Neural cell (in vitro differentiated cells): Measurements from ENCODE around the gene C21orf58. TPM values are rescaled to one million over a fixed set of nuclear protein-coding genes. Genes with fewer than 3 reads are reported as not detected.

Source experiments
- H2AFZ ChIP-seq: fragments of 200-600, 300-800 bp; sonication (generic), shearing (Covaris generic); 2 replicates; pipeline ENCODE4 v1.6.0; 2014; ENCODE audit warnings: low read depth, mild to moderate bottlenecking, antibody characterized with exemption, low read length, moderate library complexity
- H3F3A ChIP-seq: fragments of 200-600 bp; shearing (Covaris generic); 2 replicates; pipeline ENCODE4 v1.6.1; 2016; ENCODE audit warnings: mild to moderate bottlenecking, moderate library complexity, mixed read lengths, antibody characterized with exemption, low read length; ENCODE audit not compliant: insufficient read depth, poor library complexity, severe bottlenecking
- H3K27ac ChIP-seq: fragments of 200-600, 300-800 bp; sonication (generic), shearing (Covaris generic); 2 replicates; pipeline ENCODE4 v1.5.1; 2014; ENCODE audit warnings: mild to moderate bottlenecking, low read length, moderate library complexity
- H3K27me3 ChIP-seq: fragments of 300-800, 200-600 bp; sonication (generic), shearing (Covaris generic); 2 replicates; pipeline ENCODE4 v1.6.0; 2014; ENCODE audit warnings: mild to moderate bottlenecking, low read depth, low read length, moderate library complexity; ENCODE audit not compliant: insufficient read depth
- H3K36me3 ChIP-seq: fragments of 300-800, 200-600 bp; sonication (generic), shearing (Covaris generic); 2 replicates; pipeline ENCODE4 v1.5.1; 2014; ENCODE audit warnings: mild to moderate bottlenecking, antibody characterized with exemption, low read length, moderate library complexity; ENCODE audit not compliant: insufficient read depth
- H3K4me2 ChIP-seq: fragments of 300-800, 200-600 bp; sonication (generic), shearing (Covaris generic); 2 replicates; pipeline ENCODE4 v1.6.0; 2014; ENCODE audit warnings: mild to moderate bottlenecking, low read length
- H3K4me3 ChIP-seq: fragments of 300-800, 200-600 bp; sonication (generic), shearing (Covaris generic); 2 replicates; pipeline ENCODE4 v1.5.1; 2014; ENCODE audit warnings: mild to moderate bottlenecking, low read length, moderate library complexity
- H3K79me2 ChIP-seq: fragments of 200-600 bp; shearing (Covaris generic); replicated peaks from 2 replicates; pipeline ENCODE4 v1.6.0; 2014; ENCODE audit warnings: mild to moderate bottlenecking, low read length, moderate library complexity; ENCODE audit not compliant: insufficient read depth
- H3K9ac ChIP-seq: fragments of 300-800, 200-600 bp; sonication (generic), shearing (Covaris generic); 2 replicates; pipeline ENCODE4 v1.6.1; 2016; ENCODE audit warnings: mild to moderate bottlenecking, low read length, mixed read lengths
- H3K9me2 ChIP-seq: fragments of 200-600 bp; shearing (Covaris generic); 2 replicates; pipeline ENCODE4 v1.6.1; 2016; ENCODE audit warnings: mild to moderate bottlenecking, low read length, mixed read lengths; ENCODE audit not compliant: insufficient read depth
- H3K9me3 ChIP-seq: fragments of 200-600, 300-800 bp; sonication (generic), shearing (Covaris generic); 2 replicates; pipeline ENCODE4 v1.6.1; 2016; ENCODE audit warnings: mild to moderate bottlenecking, mixed run types, low read length, moderate library complexity, mixed read lengths
- H4K20me1 ChIP-seq: fragments of 200-600 bp; shearing (Covaris generic); 2 replicates; pipeline ENCODE4 v1.6.1; 2016; ENCODE audit warnings: mild to moderate bottlenecking, mixed run types; ENCODE audit not compliant: insufficient read depth
- EP300 ChIP-seq: fragments of 450-650 bp; conservative IDR thresholded peaks from 2 replicates; pipeline ENCODE4 v1.6.1; 2014; ENCODE audit warnings: antibody characterized with exemption, mild to moderate bottlenecking, moderate library complexity; ENCODE audit not compliant: poor library complexity, severe bottlenecking
- EZH2 ChIP-seq: fragments of 200-600, 300-800 bp; shearing (Covaris generic), sonication (generic); IDR thresholded peaks from 2 replicates; pipeline ENCODE4 v1.6.1; 2014; ENCODE audit warnings: antibody characterized with exemption, low read length, borderline replicate concordance, mild to moderate bottlenecking; ENCODE audit not compliant: insufficient read depth, poor library complexity, severe bottlenecking
- MXI1 ChIP-seq: fragments of 450-650 bp; conservative IDR thresholded peaks from 2 replicates; pipeline ENCODE4 v1.6.1; 2014; ENCODE audit warnings: antibody characterized with exemption, mild to moderate bottlenecking; ENCODE audit not compliant: poor library complexity, severe bottlenecking
- POLR2AphosphoS5 ChIP-seq: IDR thresholded peaks from 2 replicates; pipeline ENCODE4 v1.6.1; 2012
- RAD21 ChIP-seq: fragments of 450-650 bp; conservative IDR thresholded peaks from 2 replicates; pipeline ENCODE4 v1.6.1; 2014; ENCODE audit warnings: antibody characterized with exemption, mild to moderate bottlenecking, moderate library complexity
- SMC3 ChIP-seq: fragments of 450-650 bp; conservative IDR thresholded peaks from 2 replicates; pipeline ENCODE4 v1.6.1; 2014; ENCODE audit warnings: antibody characterized with exemption, mild to moderate bottlenecking, moderate library complexity; ENCODE audit not compliant: poor library complexity
- TAF1 ChIP-seq: IDR thresholded peaks from 2 replicates; pipeline ENCODE4 v1.6.1; 2012; ENCODE audit warnings: low read depth
- polyA plus RNA-seq: library from polyadenylated mRNA; depleted of rRNA; stranded (reverse); fragments of >200 nt; gene quantifications from 2 replicates; pipeline ENCODE4 v1.2.3, GENCODE V29; 2014
- TF ChIP-seq, protein P1 (sequence below): fragments of 450-650 bp; IDR thresholded peaks from 2 replicates; pipeline ENCODE4 v1.5.1; 2014; ENCODE audit warnings: antibody characterized with exemption, mild to moderate bottlenecking, moderate library complexity; ENCODE audit not compliant: poor library complexity, severe bottlenecking
- TF ChIP-seq, protein P2 (sequence below): IDR thresholded peaks from 2 replicates; pipeline ENCODE4 v1.6.1; 2012; ENCODE audit warnings: borderline replicate concordance

Gene C21orf58
- polyA plus RNA-seq, 1 donor from 2014 or later, result 3.0 TPM

DNA sequence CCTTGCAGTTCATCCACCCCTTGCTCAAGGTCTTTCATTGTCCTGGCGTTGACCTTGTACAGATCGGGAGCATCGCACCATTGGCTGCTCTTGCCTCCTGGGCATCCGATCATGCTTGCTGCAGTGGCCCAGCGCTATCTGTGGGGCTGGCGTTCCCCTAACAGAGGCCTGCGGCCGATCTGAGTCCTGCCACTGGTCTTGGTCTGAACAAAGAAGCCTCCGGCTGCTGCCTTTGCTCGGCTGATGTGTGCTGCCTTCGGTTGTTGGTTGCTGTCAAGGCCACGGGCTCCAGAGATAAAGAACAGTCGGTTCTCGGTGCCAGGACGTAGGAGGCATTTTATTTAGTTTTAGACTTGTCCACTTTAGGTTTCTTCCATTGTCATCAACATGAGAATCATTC, 39.3 kb upstream of the C21orf58 start:
- Histone ChIP-seq H2AFZ (no peak overlapping the region), H3F3A (no peaks in the 10 kb centered on the region), H3K36me3 (no peaks in the 10 kb centered on the region), H3K4me3 (no peak overlapping the region), H3K27me3 (no peaks in the 10 kb centered on the region), H3K4me2 (no peak overlapping the region), H3K27ac (no peak overlapping the region), H3K9ac (no peak overlapping the region), H3K9me2 (no peaks in the 10 kb centered on the region), H3K9me3 (no peaks in the 10 kb centered on the region), H4K20me1 (no peaks in the 10 kb centered on the region), H3K79me2 (no peaks in the 10 kb centered on the region)
- TF ChIP-seq EZH2, result no peak
- TF ChIP-seq POLR2AphosphoS5, result no peak
- TF ChIP-seq MXI1, result no peak
- TF ChIP-seq, protein P1, sequence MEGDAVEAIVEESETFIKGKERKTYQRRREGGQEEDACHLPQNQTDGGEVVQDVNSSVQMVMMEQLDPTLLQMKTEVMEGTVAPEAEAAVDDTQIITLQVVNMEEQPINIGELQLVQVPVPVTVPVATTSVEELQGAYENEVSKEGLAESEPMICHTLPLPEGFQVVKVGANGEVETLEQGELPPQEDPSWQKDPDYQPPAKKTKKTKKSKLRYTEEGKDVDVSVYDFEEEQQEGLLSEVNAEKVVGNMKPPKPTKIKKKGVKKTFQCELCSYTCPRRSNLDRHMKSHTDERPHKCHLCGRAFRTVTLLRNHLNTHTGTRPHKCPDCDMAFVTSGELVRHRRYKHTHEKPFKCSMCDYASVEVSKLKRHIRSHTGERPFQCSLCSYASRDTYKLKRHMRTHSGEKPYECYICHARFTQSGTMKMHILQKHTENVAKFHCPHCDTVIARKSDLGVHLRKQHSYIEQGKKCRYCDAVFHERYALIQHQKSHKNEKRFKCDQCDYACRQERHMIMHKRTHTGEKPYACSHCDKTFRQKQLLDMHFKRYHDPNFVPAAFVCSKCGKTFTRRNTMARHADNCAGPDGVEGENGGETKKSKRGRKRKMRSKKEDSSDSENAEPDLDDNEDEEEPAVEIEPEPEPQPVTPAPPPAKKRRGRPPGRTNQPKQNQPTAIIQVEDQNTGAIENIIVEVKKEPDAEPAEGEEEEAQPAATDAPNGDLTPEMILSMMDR, result no peak
- TF ChIP-seq RAD21, result no peak
- no peak for TF ChIP-seq EP300
- TF ChIP-seq TAF1, result no peak
- TF ChIP-seq, protein P2, sequence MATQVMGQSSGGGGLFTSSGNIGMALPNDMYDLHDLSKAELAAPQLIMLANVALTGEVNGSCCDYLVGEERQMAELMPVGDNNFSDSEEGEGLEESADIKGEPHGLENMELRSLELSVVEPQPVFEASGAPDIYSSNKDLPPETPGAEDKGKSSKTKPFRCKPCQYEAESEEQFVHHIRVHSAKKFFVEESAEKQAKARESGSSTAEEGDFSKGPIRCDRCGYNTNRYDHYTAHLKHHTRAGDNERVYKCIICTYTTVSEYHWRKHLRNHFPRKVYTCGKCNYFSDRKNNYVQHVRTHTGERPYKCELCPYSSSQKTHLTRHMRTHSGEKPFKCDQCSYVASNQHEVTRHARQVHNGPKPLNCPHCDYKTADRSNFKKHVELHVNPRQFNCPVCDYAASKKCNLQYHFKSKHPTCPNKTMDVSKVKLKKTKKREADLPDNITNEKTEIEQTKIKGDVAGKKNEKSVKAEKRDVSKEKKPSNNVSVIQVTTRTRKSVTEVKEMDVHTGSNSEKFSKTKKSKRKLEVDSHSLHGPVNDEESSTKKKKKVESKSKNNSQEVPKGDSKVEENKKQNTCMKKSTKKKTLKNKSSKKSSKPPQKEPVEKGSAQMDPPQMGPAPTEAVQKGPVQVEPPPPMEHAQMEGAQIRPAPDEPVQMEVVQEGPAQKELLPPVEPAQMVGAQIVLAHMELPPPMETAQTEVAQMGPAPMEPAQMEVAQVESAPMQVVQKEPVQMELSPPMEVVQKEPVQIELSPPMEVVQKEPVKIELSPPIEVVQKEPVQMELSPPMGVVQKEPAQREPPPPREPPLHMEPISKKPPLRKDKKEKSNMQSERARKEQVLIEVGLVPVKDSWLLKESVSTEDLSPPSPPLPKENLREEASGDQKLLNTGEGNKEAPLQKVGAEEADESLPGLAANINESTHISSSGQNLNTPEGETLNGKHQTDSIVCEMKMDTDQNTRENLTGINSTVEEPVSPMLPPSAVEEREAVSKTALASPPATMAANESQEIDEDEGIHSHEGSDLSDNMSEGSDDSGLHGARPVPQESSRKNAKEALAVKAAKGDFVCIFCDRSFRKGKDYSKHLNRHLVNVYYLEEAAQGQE, result no peak
- no peak for TF ChIP-seq SMC3

DNA sequence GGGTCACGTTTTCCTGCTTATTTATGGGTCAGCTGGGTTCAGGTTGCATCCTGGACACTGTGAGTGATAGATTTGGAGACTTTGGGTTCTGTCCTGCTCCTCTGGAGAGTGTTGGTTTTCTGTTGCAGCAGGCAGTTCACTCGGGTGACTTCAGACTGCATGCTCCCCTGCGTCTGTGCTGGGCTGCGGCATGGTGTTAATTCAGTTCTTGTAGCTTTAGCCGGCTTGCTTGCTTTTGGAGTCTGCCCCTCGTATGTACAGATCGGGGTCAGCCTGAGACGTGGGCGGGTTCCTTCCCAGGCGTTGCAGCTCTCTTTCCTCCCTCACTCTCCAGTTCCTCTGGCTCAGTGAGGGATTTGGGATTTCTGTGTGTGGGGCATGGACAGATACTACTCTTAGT, 38.3 kb upstream of the C21orf58 start:
- Histone ChIP-seq H4K20me1 (no peaks in the 10 kb centered on the region), H3F3A (no peaks in the 10 kb centered on the region), H3K4me3 (no peak overlapping the region), H3K27me3 (no peaks in the 10 kb centered on the region), H3K9me3 (no peaks in the 10 kb centered on the region), H2AFZ (no peak overlapping the region), H3K9ac (no peak overlapping the region), H3K36me3 (no peaks in the 10 kb centered on the region), H3K27ac (no peak overlapping the region), H3K79me2 (no peaks in the 10 kb centered on the region), H3K9me2 (no peaks in the 10 kb centered on the region), H3K4me2 (no peak overlapping the region)
- no peak for TF ChIP-seq TAF1
- TF ChIP-seq RAD21, result no peak
- no peak for TF ChIP-seq SMC3
- no peak for TF ChIP-seq MXI1
- TF ChIP-seq EP300, result no peak
- TF ChIP-seq POLR2AphosphoS5, result no peak
- no peak for TF ChIP-seq EZH2
- TF ChIP-seq, protein P2, result no peak
- TF ChIP-seq, protein P1, result no peak
